SH-SY5Y (cell line): Measurements from ENCODE around the gene MAP4K2.

ENCODE experiments used
- GATA2 ChIP-seq: IDR thresholded peaks from 2 replicates; pipeline ENCODE4 v1.6.1; 2011; ENCODE audit warnings: mild to moderate bottlenecking, low read depth, low read length
- GATA3 ChIP-seq: IDR thresholded peaks from 2 replicates; pipeline ENCODE4 v1.6.1; 2011; ENCODE audit warnings: low read depth, mild to moderate bottlenecking, low read length, moderate library complexity

The MAP4K2 gene

DNA sequence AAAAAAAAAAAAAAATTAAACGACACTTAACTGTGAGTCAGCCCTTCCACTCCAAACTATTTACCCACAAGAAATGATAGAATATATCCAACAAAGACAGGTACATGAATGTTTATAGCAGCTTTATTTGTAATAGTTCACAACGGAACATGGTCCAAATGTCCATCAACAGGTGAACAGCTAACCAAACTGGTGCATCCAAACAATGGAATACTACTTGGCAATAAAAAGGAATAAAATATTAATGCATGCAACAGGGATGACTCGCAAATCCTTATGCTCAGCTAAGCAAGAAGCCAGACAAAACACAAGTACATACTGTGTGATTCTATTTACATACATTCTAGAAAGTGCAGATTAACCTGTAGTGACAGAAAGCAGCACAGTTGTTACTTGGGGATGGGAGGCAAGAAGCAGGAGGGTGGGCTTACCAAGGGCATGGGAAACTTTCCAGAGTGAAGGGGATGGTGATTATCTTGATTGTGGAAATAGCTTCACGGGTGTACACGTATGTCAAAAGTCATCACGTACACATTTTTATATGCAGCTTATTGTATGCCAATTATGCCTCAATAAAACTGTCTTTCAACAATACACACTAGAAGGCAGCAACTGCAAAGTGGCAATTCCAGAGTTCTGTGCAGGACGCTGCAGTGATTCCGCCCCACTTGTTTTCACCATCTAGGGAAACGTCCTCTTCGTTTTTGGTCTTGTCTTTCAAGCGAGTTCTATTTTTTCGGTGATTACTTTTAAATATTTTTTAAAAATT is 18.0 kb downstream of the MAP4K2 start:
- TF ChIP-seq GATA3 (no peak), GATA2 (no peak)

- TF ChIP-seq GATA3 = no peak
- no peak for TF ChIP-seq GATA2
Measured at GRCh38 chr11:64778473-64779298, 24.3 kb downstream of the MAP4K2 start, which contains the start of gene SF1. TSS of gene SF1 (minus strand) at chr11:64778542. CDS start at chr11:64778392, 150 bp downstream.

- TF ChIP-seq GATA3 = no peak
- TF ChIP-seq GATA2 = no peak
Measured at GRCh38 chr11:64778223-64778472, 24.9 kb downstream of the MAP4K2 start.

- TF ChIP-seq GATA3 = no peak
- no peak for TF ChIP-seq GATA2
Measured at GRCh38 chr11:64777449-64778222, 25.4 kb downstream of the MAP4K2 start.

DNA sequence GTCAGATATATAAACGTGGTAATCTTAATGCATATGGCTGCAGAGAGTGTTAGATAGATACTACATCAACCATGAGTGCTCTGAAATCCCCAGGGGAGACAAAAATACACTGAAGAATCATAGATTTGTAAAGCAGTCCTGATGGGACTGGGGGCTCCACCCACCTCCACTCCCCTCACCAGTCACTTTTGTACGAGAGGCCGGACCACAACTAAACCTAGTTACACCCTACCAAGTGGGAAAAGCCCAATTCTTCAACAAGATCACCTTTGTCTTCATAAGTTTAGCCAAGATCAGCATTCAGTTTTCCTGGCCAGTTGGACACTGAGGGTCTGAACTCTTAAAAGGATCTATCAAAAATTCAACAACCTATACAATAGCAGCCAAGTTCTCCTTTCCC is 26.1 kb downstream of the MAP4K2 start:
- TF ChIP-seq GATA3 = no peak
- no peak for TF ChIP-seq GATA2

DNA sequence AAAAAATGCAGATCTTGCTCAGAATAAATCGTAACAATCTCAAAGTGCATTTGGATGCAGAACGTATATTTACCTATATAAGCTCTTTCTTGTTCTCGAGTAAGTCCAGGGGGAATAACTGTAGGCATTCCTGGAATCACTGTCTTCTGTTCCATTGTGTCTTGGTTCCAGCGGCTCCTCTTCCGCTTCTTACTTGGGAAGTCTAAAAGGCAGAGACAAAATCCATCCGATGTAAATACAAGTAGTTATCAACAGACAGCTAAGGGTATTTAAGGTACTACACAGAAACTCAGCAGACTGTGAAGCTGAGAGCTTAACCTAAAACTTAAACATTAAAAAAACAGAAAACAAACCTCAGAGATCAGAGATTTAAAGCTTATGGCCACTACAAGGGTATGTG is 26.6 kb downstream of the MAP4K2 start:
- no peak for TF ChIP-seq GATA2
- TF ChIP-seq GATA3 = no peak

DNA sequence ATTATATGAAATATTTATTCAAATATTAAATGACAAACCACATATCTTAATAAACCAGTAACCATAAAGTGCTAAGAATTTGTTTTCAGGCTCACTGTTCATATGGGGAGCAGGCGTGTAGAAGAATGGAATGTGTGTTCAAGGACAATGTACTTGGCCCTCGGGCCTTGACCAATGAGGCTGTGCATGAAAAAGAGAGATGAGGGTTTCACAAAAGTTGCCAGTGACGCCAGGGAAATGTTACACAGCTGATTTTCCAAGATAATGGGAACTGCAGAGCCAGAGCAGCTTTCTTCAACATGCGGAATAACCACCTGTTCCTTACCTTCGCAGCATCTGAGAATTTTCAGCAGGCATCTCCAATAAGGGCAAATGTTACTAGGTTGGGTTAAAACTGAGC is 28.9 kb downstream of the MAP4K2 start:
- TF ChIP-seq GATA2 (no peak), GATA3 (no peak)

DNA sequence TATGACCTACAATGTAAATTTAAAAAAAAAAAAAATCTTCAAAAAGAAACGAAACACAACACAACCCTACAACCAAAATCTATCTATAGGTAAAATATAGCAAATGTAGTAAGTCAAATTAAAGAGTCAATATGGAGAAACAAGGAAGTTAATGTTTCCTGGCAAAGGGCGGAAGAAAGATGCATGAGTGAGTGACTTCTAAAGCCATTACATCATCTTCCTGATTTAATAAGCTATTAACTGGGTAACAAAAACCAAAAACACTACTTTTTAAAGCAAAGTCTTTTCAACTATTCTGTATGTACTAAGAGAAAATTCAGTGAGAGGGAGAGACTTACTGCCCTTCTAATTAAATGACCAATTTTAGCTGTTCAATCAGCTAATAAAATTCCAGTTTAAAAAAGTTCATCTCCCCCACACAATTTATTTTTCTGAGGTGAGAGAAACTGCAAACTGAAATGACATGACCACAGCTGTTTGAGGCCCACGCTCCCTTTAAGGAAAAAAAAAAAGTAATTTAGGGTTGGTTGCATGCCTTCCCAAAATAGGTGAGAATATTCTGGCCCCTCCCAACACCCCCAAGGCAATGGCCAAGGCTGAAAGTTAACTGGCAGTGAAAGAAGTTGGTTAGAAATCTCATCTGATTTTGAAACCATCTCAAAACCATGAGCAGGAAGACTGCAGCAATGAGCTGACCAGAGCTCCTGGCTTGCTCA is 30.6 kb downstream of the MAP4K2 start:
- no peak for TF ChIP-seq GATA3
- no peak for TF ChIP-seq GATA2

- TF ChIP-seq GATA2 = no peak
- TF ChIP-seq GATA3 = no peak
Measured at GRCh38 chr11:64771861-64772260, 31.2 kb downstream of the MAP4K2 start.

DNA sequence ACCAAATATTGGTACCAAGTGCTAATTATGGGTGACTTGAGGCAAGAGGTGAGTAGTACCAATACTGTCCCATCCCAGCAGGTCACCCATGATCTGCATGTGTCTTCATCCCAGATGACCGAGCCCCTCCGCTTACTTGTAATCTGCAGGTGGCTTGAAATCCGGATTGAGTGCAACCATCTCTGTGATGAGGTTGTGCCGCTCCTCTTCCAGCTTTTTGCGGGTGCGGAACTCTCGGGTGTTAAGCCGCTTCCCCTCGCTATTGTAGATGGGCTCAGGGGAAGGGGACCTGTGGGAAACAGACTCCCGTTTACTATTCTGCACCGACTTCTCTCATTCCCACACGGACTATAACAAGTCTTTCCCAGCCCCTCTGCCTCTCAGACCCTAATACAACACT is 32.9 kb downstream of the MAP4K2 start:
- TF ChIP-seq GATA2 (no peak), GATA3 (no peak)

- TF ChIP-seq GATA2 (no peak), GATA3 (no peak)
Measured at GRCh38 chr11:64769283-64769682, 33.7 kb downstream of the MAP4K2 start.

- no peak for TF ChIP-seq GATA2
- no peak for TF ChIP-seq GATA3
Measured at GRCh38 chr11:64768300-64768694, 34.7 kb downstream of the MAP4K2 start.

- no peak for TF ChIP-seq GATA2
- no peak for TF ChIP-seq GATA3
Measured at GRCh38 chr11:64767344-64768299, 35.4 kb downstream of the MAP4K2 start.

GRCh38 chr11:64766881-64767280 is 36.1 kb downstream of the MAP4K2 start:
- TF ChIP-seq GATA2 = no peak
- no peak for TF ChIP-seq GATA3
